Cardiac fibroblast (primary cell): ENCODE data around the gene TUBGCP6.

Source experiments
- DNase-seq, 2 donors: peaks; one replicate each; pipeline versions ENCODE4 v3.0.0 to v3.0.0-alpha.2; 2010; ENCODE audit warnings: low read depth in 2 of 2
- H3K4me3 ChIP-seq, 2 donors: replicated peaks in 1 of 2; 1 replicate in 1 of 2; 2 replicates in 1 of 2; pipeline ENCODE4 v1.5.1; 2011; ENCODE audit warnings: low read depth in 2 of 2, low read length in 2 of 2, mild to moderate bottlenecking in 2 of 2, moderate library complexity in 1 of 2
- CTCF ChIP-seq: IDR thresholded peaks from one replicate; pipeline ENCODE4 v1.5.1; 2011; ENCODE audit warnings: low read depth, mild to moderate bottlenecking, low read length, inconsistent platforms

The TUBGCP6 gene

GRCh38 chr22:50175921-50176849, 68.6 kb downstream of the TUBGCP6 start:
- no peak for TF ChIP-seq CTCF
- no peak overlapping the region for H3K4me3 ChIP-seq
- DNase-seq, result no peak

- DNase-seq, result no peak
- no peak for TF ChIP-seq CTCF
- no peak overlapping the region for H3K4me3 ChIP-seq
Measured at GRCh38 chr22:50175191-50175461, 69.7 kb downstream of the TUBGCP6 start.

- no peak for TF ChIP-seq CTCF
- DNase-seq, result no peak
- H3K4me3 ChIP-seq, result no peak overlapping the region
Measured at GRCh38 chr22:50174382-50175190, 70.2 kb downstream of the TUBGCP6 start.

- TF ChIP-seq CTCF, result no peak
- H3K4me3 ChIP-seq, result no peak overlapping the region
- no peak for DNase-seq
Measured at GRCh38 chr22:50173983-50174355, 70.9 kb downstream of the TUBGCP6 start.

GRCh38 chr22:50173311-50173982, 71.4 kb downstream of the TUBGCP6 start:
- H3K4me3 ChIP-seq, result no peak overlapping the region
- no peak for TF ChIP-seq CTCF
- DNase-seq, result no peak

- DNase-seq, result no peak
- TF ChIP-seq CTCF, result no peak
Measured at GRCh38 chr22:50171965-50172421, 72.8 kb downstream of the TUBGCP6 start.

More at GRCh38 chr22:50171965-50172421, 72.8 kb downstream of the TUBGCP6 start:
- no peak overlapping the region for H3K4me3 ChIP-seq
